ENCODE data around the gene RAB9B.

DNA sequence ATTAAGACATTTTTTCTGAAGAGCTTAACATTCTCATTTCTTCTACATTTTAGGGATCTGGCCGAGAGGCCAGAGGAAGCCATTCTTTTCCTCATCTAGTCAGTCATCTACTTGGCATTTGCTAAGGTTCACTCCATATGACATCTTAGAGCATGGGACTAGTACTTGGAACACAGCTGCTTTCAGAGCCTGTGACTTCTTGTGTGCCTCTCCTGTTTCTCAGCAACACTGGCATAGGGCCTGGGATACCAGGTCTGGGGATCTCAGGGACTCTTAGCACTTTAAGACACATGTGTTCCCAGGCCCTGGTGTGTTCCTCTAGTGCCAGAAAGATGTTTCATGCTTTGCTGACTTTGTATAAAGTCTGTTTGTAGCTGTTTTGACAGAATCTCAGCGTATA lies 48.1 kb downstream of the RAB9B start:
- TF ChIP-seq, protein P1, sequence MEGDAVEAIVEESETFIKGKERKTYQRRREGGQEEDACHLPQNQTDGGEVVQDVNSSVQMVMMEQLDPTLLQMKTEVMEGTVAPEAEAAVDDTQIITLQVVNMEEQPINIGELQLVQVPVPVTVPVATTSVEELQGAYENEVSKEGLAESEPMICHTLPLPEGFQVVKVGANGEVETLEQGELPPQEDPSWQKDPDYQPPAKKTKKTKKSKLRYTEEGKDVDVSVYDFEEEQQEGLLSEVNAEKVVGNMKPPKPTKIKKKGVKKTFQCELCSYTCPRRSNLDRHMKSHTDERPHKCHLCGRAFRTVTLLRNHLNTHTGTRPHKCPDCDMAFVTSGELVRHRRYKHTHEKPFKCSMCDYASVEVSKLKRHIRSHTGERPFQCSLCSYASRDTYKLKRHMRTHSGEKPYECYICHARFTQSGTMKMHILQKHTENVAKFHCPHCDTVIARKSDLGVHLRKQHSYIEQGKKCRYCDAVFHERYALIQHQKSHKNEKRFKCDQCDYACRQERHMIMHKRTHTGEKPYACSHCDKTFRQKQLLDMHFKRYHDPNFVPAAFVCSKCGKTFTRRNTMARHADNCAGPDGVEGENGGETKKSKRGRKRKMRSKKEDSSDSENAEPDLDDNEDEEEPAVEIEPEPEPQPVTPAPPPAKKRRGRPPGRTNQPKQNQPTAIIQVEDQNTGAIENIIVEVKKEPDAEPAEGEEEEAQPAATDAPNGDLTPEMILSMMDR (IDR thresholded peaks at IDR 0.05) = no peak
- TF ChIP-seq POLR2A (IDR thresholded peaks at IDR 0.05) = no peak

Measured in testis (tissue), 2 donors.